Measurements from ENCODE around the gene ZNF639.

- TF ChIP-seq POLR2A (IDR thresholded peaks at IDR 0.05), result peak; percentile 84
- peak; percentile 79 to 88 (median 86) for TF ChIP-seq CTCF (IDR thresholded peaks at IDR 0.05)
Observed at GRCh38 chr3:179322286-179323196, at the start of gene ZNF639.

Measured in right lobe of liver (tissue), 4 donors.